GM18909 (cell line): ENCODE data around the gene CCDC192.

Source experiments
- ATAC-seq: cut with Tn5 transposase; IDR thresholded peaks from one replicate; pipeline ENCODE4 v1.9.1; 2021; ENCODE audit warnings: mild to moderate bottlenecking; ENCODE audit not compliant: unreplicated experiment, poor library complexity

The CCDC192 gene

DNA sequence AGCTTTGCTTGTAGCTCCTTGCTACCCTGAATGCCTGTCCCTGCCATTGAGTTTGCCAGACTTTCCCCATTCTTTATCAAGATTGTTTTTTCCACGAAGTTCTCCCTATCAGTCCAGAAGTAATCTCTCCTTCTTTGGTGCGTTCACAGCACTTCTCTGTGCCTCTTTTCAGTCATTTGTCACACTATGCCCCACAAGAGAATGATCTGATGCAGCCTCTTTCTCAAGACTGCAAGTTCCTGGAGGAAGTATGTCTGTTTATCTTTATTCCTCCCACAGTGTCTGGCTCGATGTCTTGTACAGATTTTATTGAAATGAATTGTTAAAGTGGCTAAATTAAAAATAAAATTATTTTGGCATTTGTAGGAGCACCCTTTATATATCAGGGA lies 99.3 kb downstream of the CCDC192 start:
- no peak for ATAC-seq

DNA sequence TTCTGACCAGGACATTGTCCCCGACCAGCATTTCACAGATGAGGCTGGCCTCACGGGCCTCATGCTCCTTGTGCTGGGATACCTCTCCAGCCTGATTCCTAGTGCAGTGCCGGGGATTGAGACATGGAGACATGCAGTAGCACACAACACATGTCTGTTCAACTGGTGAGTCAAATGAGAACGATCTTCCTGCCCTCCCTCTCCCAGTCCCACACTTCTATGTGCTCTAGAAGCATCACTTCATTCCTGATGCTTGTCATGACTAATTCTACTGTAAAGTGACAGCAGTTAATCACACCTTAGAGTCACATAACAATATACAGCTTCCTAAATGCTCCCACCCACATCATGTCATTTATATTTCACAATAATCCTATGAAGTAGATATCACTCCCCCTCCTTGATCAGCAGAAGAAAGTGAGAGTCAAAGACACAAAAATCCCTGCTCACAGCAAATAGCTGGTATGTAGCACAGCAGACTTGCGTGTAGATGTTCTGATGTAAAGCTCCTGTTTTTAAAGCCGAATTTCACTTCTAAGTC lies 101.8 kb downstream of the CCDC192 start:
- ATAC-seq, result no peak

DNA sequence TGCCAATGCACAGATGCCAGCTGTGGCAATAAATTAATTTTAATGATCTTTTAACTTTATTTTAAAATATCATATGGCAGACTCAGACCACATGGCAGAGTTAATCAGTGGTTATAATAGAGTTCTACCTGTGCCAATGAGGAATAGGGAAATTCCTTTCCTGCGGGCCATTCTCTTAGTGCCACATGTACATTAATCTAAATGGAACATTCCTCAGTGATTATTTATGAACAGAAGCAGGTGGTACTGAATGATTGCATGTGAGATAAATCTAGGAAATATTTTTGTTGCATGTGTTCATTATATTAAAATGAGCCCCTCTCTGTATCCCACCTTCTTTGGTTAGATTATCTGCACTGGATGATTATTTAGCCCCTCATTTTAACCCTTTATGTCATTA lies 102.3 kb downstream of the CCDC192 start:
- no peak for ATAC-seq

DNA sequence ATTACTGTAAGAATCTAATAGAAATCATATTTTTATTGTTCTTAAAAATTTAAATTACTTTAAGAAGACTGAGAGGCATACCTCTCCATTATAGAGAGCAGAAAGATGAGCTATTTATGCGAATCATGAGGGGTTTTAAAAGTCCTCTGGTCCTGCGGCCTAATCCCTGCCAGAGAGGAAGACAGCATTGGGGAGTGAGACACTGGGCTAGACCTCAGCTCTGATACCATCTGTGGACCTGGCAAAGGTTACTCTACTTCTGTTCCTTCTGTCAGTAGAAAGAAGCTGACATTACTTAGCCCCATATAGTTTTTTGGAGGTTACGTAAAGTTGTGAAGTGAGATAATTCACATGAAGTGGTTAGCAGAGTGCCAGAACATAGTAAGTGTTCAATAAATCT lies 103.6 kb downstream of the CCDC192 start:
- ATAC-seq, result no peak

DNA sequence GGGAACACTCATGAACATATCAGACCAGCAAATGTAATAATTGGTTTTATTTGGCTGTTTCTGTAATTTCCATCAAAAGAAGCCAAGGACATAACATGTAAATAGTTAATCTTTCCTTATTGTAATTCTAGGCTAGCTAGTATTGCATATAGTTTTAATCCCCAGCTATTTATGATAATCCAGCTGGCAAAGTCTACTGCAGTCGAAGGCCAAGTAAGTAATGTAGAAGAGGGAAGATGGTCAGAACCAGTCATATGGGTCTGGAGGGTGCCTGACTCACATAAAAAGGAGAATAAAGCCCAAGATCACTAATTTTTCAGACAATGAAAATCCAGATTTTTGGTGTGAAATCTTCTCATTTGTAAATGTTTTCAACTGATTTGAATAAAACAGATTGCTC lies 106.3 kb downstream of the CCDC192 start:
- no peak for ATAC-seq

DNA sequence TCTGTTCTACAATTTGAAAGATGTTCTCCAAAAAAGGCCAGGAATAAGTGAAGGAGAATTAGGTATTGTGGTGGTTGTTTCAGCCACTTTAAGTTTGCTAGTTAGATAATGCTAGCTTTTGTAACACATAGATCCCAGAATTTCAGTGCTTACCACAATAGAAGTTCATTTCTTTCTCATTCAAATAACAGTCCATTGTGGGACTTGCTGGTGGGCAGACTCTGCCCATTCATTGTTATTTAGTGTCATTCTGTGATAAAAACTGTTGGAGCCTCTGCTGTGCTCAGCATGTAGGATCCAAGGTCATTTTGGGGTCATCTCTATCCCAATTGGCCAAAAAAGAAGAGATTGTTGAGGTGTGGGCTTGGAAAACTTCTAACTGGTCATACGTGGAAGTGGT lies 106.8 kb downstream of the CCDC192 start:
- ATAC-seq, result no peak

DNA sequence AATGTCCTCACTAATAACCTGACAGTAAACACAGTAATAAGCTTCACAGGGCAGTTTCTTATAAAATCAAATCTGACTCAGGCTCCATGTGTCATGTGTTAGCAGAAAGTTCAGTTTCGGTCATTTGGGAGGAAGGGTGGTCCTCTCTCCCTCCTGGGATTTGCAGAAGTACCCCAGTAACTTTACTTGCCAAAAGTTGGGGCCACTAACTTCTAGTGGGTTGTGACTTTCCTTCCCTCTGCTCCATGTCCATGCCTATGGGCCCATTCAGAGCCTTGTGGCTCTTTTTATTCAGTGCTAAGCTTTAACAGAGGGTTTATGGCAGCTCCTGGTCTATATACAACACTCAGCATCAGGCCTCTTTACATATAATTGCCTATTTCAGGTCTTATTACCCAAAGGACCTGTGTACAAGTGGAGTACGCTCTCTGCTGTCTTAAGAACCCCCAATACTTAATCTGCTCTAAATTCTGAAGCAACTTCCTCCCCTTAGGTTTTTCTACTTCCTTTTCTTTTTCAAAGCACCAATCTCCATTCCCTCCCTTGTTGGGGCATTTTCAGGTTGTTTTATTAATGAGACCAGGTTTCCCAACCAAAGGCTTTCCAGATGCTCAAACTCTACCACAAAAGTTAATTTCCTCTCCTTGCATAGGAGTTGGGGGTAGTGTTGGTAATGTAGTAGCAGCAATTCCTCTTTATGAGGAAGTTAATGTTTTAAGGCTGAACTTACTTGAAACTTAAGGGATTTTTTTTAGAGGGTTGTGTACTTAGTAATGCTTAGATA lies 107.7 kb downstream of the CCDC192 start:
- ATAC-seq, result no peak

DNA sequence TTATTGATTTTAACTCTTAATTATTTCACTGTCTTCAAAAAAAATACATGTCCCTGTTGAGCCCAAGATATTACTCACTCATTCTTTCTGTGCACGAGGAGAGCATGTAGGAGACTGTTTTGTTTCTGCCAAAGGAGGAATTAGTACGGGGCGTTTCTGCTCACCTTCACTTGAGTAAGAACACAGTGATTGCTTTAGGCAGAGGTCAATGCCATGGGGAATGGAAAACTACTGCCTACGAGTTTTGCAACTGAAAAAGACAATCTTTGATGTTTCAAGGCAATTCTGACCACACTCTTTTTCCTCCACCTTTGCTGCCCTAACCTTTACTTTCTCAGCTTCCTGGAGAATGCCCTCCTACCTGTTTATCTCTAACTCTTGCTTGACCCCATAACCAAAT lies 109.4 kb downstream of the CCDC192 start:
- no peak for ATAC-seq

DNA sequence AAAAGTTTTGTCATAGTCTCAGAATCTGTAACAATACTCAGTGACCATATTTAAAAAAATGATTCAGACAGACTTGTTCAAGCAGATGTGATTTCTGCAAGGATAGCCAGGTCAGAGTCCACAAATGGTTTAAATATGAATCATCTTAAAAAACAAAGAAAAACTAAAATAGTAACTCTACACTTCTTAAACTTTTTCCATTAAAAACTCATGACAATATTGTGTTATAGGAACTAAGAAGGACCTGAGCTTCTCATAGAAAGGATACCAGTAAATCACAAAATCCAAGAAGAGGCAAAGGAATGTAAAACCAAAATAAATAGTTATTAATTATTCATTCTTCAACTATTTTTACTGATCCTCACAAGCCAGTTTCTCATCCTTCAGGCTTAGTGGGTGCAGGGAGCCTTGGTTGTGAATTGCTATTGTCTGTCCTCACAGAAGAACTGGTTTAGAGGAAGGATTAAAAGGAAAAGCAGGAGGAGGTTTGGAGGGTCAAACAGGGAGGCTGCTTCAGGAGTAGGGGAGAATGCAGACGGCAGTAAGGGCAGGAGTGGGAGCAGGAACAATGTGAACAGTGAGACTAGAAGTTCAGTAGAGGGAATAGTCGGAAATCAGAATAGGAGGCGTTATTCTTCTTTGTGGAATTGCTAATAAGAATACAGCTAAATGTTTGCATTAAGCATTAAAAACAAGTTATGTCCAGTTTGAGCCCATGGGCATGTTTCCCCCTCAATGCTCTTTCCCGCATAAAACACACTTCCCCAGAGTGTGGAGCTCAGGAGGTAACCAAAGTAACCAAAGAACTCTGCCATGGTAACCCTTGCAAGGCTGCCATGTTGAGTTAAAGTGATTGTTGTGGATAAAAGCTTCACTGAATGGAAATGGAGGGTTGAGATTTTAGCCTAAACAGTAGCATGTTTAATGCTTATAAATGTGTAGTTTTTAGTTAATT lies 110.7 kb downstream of the CCDC192 start:
- ATAC-seq, result peak; percentile 58

DNA sequence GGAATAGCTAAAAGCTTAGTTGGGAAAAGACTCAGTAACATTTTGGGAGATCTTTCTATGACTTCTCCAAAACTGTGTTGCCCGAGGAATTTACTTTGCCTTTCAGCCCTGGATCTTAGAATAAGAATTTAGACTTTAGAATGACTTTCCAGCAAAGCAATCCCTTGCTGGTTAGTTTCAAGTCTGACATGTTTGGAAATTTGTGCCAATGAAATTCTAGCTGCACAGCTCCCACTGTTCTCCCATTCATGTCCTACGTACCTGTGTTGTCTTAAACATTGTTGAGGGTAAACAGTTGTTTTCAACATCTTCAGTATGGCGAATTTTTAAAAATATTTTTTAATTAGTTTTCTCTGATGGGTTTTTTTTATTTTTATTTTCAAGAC lies 111.4 kb downstream of the CCDC192 start:
- no peak for ATAC-seq

DNA sequence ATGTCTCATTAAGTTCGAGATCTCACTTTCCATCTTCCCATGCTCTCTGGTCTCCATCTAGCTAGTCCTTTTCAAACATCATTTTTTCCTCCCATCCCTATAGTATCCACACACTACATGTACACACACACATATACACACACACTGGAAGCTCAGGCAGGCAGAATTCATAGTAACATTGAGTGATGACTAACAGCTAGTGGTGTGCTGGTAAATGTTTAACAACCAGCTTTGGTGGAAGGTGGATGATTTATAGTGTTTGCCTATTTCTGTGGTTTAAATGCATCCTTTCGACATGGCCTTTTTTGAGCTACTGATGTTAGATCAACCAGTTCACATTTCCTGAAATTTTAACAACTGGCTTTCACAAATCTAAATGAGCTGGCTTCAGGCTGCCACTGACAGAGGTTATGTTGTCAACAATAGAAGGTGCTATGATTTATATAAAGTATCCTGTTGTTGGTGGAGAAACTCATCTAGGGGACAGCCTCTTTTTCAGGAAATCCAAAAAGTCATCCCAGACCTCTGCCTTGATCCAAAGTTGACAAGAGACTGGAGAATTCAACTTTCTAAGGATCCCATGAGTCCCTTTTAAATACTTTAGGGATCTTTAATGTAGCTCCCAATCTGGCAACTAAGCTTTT lies 117.8 kb downstream of the CCDC192 start:
- ATAC-seq, result peak; percentile 98

DNA sequence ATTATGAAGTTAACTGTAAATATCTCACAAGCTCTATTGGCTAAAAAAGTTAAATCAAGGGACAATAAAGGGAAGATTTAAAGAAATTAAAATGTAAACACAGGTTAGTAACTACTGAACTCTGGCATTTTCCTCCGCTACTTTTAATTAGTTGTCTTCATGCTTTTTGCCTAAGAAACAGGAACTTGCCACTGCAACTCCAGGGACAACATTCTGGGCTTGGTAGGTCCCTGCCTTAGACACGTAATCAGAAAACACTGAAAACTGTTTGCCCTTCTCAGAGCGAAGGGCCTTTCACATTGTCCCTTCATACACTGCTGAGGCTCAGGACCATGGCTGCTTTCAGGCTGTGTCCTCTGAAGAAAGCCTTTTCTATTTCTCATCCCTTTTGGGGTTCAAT lies 118.7 kb downstream of the CCDC192 start:
- ATAC-seq, result no peak

DNA sequence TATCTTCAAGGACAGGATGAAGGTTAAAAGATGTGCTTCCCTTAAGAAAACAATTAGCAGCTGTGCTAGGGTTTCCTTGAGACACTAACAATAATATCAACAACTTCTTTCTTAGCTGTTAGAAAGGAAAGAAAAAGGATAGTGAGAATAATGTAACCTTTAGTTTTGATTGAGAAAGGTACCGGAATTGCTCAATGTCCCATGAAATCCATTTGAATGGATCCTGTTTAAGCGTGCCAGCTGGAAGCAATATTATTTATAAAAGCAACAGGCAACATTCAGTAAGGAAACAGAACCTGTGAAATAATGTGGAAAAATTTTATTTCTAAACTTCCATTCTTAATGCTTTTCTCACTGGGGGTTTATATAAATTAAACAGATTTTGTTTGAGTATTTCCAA lies 120.9 kb downstream of the CCDC192 start:
- no peak for ATAC-seq

DNA sequence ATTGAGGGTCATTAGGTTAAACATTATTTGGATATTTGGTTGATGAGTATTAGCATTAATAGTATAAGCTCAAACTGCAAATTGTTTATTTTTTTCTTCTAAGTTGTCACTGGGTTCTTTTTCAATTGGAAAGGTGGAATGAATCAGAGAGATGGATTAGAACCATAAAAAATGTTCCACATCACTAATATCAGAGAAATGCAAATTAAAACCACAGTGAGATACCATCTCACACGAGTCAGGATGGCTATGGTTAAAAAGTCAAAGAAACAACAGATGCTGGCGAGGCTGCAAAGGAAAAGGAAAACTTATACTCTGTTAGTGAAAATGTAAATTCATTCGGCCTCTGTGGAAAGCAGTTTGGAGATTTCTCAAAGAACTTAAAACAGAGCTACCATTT lies 122.8 kb downstream of the CCDC192 start:
- no peak for ATAC-seq

DNA sequence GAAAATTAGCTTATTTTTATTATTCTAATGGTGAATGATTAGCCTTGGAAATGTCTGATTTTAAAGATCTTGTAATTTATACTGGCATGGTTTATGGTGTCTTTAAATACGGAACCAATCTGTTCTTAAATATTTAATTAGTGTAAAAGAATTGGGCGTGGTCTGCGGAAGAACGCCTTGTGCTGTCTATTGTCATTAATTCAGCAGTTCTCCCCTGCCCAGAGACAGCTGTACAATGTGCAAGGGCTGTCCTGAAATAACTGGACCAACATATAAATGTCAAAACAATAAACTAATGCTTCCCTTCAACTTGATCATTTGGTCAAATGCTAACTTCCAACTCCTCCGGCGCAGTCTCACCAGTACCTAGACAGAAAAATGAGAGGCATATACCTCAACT lies 124.3 kb downstream of the CCDC192 start:
- ATAC-seq, result no peak

DNA sequence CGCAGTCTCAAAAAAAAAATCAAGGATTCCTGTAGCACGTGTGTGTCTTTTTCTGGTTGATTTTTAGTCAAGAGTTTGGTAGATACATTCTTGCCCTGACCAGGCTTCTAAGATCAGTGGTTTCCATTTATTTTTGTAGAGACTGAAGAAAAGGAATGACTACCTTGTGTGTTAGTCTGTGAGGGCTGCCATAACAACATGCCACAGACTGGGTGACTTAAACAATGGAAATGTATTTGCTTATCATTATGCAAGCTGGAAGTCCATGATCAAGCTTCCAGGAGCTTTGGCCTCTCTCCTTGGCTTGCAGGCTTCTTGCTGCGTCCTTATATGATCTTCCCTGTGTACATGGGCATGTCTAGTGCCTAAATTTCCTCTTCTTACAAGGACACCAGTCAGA lies 127.0 kb downstream of the CCDC192 start:
- no peak for ATAC-seq

DNA sequence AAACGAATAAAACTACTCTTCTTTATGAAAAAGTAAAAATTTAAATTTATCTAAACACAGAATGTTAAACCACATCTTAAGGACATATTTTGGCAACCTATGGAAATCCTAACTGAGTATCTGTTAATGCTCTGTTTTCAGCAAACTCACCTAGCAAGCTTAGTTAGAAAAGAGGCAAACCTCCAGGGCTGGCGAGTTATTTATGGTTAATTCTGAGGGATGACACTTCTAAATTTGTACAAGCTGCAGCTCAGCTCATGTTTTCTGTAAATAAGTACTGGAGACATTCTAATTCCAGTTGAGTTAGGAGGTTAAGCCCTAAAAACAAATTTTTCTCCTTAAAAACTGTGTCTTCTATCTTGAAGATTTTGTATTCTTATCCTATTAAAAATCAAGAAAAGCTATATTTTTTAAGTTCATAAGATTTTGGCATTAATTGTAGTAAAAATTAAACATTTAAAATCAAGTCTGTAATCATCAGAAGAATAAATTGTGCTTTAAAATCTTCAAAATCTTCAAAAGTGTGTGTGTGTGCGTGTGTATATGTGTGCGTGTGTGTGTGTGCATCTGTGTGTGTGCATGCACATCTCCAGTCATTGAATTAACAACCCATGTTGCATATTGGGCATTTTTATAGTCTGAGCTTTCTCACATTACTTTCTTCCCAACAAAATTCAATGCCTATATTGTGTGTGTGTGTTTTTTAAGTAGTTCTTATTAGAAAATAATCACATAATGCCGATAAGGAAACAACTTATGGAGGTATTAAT lies 127.8 kb downstream of the CCDC192 start:
- no peak for ATAC-seq

DNA sequence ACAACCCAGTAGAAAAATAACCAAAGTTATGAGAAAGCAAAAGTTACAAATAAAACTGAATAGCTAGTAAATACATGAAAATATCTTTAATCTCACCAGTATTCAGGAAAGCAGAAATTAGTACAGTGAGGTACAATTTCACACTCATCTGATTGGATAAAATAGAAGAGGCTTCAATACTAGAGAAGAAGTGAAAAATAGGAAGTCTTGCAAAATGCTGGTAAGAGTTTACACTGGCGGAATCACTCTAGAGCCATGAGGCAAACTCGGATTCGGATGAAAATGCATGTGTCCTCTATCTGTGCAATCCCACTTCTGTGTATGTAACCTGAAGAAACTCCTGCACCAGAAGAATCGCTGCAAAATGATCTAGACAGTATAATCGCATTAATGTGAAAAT lies 128.9 kb downstream of the CCDC192 start:
- ATAC-seq, result no peak

DNA sequence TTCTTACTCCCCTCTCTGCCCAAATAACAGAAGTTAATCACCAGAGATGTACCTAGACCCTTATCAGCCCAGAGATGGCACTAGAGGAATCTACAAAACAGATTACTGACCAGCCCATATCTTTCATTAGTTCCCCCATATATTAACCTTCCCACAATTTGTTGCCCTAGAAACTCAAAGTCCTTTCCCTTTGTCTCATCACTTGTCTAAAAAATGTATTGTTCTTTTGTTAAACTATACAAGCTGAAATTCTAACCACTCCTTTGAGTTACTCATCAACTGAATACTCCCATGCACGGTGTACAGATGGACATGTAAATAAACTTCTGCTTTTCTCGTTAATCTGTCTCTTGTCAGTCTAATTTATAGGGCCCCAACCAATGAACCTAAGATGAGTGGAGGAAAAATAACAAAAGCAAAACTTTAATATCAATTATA lies 130.9 kb downstream of the CCDC192 start:
- peak; percentile 73 for ATAC-seq

DNA sequence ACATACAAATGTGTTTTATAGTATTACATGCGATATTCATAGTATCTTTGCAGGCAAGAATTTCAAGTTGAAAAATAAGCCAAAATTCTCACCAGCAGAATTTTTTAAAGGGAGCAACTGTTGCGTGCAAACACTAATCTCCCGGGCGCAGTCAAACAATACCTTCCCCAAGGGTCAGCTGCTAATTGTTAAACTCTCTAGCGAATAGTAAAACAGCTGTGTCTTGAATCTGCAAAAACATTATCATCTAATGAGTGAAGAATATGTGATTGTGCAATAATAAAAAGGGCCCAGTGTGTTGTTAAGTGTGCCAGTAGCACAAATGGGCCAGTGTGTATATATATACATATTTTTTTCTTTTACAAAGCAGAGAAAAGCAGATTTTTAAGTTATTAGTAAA lies 131.4 kb downstream of the CCDC192 start:
- no peak for ATAC-seq
